ENCODE measurements around the gene PLPP7.

DNA sequence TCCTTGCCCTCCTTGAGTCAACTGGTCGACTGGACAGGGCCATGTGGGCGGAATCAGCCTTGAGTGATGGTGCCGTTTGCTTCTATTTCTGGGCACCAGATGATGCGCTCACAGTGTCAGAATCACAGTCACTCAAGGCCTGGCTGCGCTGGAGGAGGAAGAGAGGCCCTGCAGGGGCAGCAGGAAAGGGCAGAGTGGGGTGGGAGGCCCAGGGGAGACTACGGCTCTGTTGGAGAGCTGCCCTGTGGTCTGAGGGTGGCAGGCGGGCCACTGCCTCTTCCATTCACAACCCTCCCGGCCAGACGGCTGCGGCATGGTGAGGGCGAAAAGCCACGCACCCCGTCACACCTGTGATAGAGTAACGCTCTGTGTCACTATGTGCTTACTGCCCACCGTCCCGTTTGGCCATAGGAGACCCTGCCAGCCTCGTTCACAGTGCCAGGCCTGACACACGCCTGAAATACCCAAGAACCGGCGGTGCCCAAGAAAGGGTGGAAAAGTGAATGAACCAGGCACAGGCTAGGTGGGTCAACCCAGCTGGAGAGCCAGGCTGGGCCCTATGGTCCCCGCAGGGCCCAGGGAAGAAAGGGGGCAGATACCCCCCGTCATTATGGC is 9.9 kb downstream of the PLPP7 start:
- TF ChIP-seq POLR2A (IDR thresholded peaks at IDR 0.05) (no peak), EP300 (IDR thresholded peaks at IDR 0.05) (no peak)
- TF ChIP-seq, protein P1, sequence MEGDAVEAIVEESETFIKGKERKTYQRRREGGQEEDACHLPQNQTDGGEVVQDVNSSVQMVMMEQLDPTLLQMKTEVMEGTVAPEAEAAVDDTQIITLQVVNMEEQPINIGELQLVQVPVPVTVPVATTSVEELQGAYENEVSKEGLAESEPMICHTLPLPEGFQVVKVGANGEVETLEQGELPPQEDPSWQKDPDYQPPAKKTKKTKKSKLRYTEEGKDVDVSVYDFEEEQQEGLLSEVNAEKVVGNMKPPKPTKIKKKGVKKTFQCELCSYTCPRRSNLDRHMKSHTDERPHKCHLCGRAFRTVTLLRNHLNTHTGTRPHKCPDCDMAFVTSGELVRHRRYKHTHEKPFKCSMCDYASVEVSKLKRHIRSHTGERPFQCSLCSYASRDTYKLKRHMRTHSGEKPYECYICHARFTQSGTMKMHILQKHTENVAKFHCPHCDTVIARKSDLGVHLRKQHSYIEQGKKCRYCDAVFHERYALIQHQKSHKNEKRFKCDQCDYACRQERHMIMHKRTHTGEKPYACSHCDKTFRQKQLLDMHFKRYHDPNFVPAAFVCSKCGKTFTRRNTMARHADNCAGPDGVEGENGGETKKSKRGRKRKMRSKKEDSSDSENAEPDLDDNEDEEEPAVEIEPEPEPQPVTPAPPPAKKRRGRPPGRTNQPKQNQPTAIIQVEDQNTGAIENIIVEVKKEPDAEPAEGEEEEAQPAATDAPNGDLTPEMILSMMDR (IDR thresholded peaks at IDR 0.05), result no peak
